GM21526 (cell line): Measurements from ENCODE around the gene IQCK.

Source experiments
- ATAC-seq: cut with Tn5 transposase; IDR thresholded peaks from one replicate; pipeline ENCODE4 v1.9.1; 2021; ENCODE audit warnings: moderate library complexity; ENCODE audit not compliant: unreplicated experiment, low FRiP score

Gene IQCK

GRCh38 chr16:19875900-19876299 lies 157.8 kb downstream of the IQCK start:
- no peak for ATAC-seq

GRCh38 chr16:19876501-19877059 lies 158.5 kb downstream of the IQCK start:
- ATAC-seq = no peak

GRCh38 chr16:19878757-19879156 lies 160.7 kb downstream of the IQCK start:
- no peak for ATAC-seq

GRCh38 chr16:19879241-19879792 lies 161.2 kb downstream of the IQCK start:
- ATAC-seq = no peak

- no peak for ATAC-seq
These were observed 163.0 kb downstream of the IQCK start for GRCh38 chr16:19881028-19881427.

- no peak for ATAC-seq
These were observed 163.7 kb downstream of the IQCK start for GRCh38 chr16:19881783-19882182.

- ATAC-seq = no peak
These were observed 164.1 kb downstream of the IQCK start for GRCh38 chr16:19882186-19882585.

GRCh38 chr16:19882646-19883045 lies 164.6 kb downstream of the IQCK start:
- ATAC-seq = no peak

- ATAC-seq = no peak
These were observed 165.4 kb downstream of the IQCK start for GRCh38 chr16:19883296-19883965.

- ATAC-seq = no peak
These were observed 166.0 kb downstream of the IQCK start for GRCh38 chr16:19883966-19884485.

GRCh38 chr16:19884611-19885450 lies 166.8 kb downstream of the IQCK start, which contains the start of gene GPRC5B:
TSS of gene GPRC5B (minus strand) at chr16:19884848. CDS start at chr16:19872845, 12,003 bp downstream.
- ATAC-seq = no peak

- ATAC-seq = no peak
These were observed 167.5 kb downstream of the IQCK start for GRCh38 chr16:19885451-19886072.

- ATAC-seq = no peak
These were observed 168.2 kb downstream of the IQCK start for GRCh38 chr16:19886073-19886941.

GRCh38 chr16:19888834-19889233 lies 170.8 kb downstream of the IQCK start:
- no peak for ATAC-seq

- no peak for ATAC-seq
These were observed 172.8 kb downstream of the IQCK start for GRCh38 chr16:19890901-19891300.

GRCh38 chr16:19892902-19893301 lies 174.8 kb downstream of the IQCK start:
- ATAC-seq = no peak

- no peak for ATAC-seq
These were observed 176.5 kb downstream of the IQCK start for GRCh38 chr16:19894586-19894985.

- ATAC-seq = no peak
These were observed 178.9 kb downstream of the IQCK start for GRCh38 chr16:19896951-19897350.

- ATAC-seq = no peak
These were observed 180.1 kb downstream of the IQCK start for GRCh38 chr16:19898166-19898565.
